ENCODE data around the gene UVRAG.
A peak's percentile ranks its signal among the peaks of the same experiment; 100 is the strongest.

Gene UVRAG

DNA sequence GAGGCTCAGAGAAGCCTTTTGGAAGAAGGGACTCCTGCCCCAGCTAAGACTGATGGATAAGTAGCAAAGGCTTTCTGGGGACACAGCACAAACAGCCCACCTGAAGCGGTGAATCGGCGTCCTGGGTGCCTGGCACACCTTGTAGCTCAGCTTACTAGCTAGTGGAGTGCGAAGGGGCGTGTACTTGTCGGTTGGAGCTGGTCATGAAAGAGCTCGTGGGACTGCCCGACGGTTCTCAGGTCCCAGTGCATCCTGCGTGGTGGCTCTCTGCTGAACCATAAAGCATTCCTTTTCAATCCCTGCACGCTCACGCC lies 690 bp upstream of the UVRAG start:
- TF ChIP-seq EP300 (IDR thresholded peaks at IDR 0.05; ENCODE audit: borderline replicate concordance), result no peak

DNA sequence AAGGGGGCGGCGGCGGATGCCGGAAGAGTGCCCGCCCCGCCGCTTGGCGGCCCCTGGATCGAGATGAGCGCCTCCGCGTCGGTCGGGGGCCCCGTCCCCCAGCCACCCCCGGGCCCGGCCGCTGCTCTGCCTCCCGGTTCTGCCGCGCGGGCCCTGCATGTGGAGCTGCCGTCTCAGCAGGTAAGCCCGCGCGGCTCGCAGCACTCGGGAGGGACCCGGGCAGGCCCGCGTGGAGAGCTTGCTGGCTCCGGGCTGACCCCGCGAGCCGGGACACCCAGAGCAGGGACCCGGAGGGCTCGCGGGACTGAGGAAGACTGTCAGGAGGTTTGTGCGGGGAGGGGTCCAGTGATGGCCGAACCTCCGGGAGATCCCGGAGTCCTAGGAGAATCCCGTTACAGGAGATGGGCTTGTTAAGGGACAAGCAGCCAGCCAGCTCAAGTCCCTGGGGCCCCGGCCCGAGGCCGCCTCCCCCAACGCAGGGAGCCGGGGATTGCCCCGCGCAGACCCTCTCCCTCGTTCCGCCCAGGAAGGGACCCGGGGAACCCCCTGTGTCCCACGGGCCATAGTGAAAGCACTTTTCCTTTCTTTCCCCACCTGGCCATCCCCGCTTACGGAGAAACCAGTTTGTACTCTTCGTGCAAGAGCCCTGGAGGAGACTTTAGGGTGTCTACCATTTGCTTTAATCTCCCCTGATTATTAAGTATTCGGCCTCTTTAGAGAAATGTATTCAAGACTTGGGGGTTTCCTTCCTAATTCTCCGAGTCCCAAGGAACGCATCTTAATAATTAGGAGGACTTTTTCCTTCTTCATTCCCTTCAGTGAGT lies 547 bp downstream of the UVRAG start:
- TF ChIP-seq FOXM1 (IDR thresholded peaks at IDR 0.05; ENCODE audit: borderline replicate concordance, low read depth) (0 out of 2 replicates have a peak, but pooled peaks have one; percentile 5), ZBTB7A (IDR thresholded peaks at IDR 0.05; ENCODE audit: low read depth) (0 out of 2 replicates have a peak, but pooled peaks have one; percentile 44), TAF1 (IDR thresholded peaks at IDR 0.05; ENCODE audit: low read depth) (no peak; the same call in 1 of the 2 replicates)

DNA sequence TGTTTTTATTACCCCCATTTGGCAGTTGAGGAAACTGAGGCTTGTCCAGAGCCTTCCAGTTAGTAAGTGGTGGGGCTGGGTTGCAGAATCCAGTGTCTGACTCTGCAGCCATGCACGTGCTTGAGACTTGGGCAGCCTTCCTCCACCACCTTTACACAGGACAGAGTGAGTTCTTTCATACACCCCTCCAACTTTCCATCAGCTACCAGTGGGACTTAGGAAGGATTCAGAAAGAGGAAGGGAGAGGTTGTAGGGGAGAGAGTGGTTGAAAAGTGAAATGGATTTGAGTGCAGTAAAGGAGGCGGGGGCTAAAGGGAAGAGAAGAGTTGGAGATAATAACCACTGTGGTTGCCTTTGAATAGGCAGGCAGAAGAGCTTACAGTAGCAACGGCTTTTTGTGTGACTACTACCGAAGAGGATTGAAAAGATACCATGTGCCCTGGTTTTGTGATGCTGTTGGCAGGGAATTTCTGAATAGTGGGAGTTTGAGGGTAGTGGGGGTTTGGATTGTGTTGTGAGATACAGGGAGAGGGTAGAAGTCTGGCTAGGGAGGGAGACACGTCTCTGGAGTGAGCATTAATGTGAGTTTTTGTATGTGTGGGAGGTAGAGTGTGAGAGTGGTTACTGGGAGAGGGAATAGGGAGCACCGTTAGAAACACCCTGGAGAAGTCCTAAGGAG lies 1.7 kb downstream of the UVRAG start:
- no peak for TF ChIP-seq RAD21 (IDR thresholded peaks at IDR 0.05; ENCODE audit: low read depth)
- no peak for TF ChIP-seq NFIC (IDR thresholded peaks at IDR 0.05)
- TF ChIP-seq, protein P1, sequence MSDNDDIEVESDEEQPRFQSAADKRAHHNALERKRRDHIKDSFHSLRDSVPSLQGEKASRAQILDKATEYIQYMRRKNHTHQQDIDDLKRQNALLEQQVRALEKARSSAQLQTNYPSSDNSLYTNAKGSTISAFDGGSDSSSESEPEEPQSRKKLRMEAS (IDR thresholded peaks at IDR 0.05), result no peak
- no peak for TF ChIP-seq CEBPB (IDR thresholded peaks at IDR 0.05)
- no peak for TF ChIP-seq TAF1 (IDR thresholded peaks at IDR 0.05; ENCODE audit: low read depth)
- TF ChIP-seq EP300 (IDR thresholded peaks at IDR 0.05; ENCODE audit: borderline replicate concordance), result no peak
- TF ChIP-seq, protein P2, sequence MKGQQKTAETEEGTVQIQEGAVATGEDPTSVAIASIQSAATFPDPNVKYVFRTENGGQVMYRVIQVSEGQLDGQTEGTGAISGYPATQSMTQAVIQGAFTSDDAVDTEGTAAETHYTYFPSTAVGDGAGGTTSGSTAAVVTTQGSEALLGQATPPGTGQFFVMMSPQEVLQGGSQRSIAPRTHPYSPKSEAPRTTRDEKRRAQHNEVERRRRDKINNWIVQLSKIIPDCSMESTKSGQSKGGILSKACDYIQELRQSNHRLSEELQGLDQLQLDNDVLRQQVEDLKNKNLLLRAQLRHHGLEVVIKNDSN (IDR thresholded peaks at IDR 0.05), result no peak
- TF ChIP-seq TCF12 (IDR thresholded peaks at IDR 0.05; ENCODE audit: low read depth), result no peak
- TF ChIP-seq EGR1 (IDR thresholded peaks at IDR 0.05), result no peak

DNA sequence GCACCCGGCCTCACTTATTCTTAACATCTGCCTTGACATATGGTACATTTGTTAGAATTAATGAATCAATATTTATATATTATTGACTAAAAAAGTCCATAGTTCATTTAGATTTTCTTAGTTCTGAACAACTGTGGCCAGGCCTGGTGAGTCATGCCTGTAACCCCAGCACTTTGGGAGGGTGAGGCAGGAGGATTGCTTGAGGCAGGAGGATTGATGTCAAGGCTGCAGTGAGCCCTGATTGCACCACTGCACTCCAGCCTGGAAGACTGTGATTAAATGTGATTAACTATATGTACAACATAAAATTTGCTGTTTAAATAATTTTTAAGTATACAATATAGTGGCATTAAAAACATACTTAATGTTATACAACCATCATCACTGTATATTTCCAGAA lies 5.6 kb downstream of the UVRAG start:
- TF ChIP-seq TEAD4 (IDR thresholded peaks at IDR 0.05) (no peak), NFIC (IDR thresholded peaks at IDR 0.05) (no peak), RAD21 (IDR thresholded peaks at IDR 0.05; ENCODE audit: low read depth) (no peak), CREB1 (IDR thresholded peaks at IDR 0.05; ENCODE audit: low read depth) (no peak), YY1 (IDR thresholded peaks at IDR 0.05; ENCODE audit: low read depth) (no peak), FOXM1 (IDR thresholded peaks at IDR 0.05; ENCODE audit: borderline replicate concordance, low read depth) (no peak), EGR1 (IDR thresholded peaks at IDR 0.05) (no peak), ZBTB7A (IDR thresholded peaks at IDR 0.05; ENCODE audit: low read depth) (no peak), TAF1 (IDR thresholded peaks at IDR 0.05; ENCODE audit: low read depth) (no peak), TCF12 (IDR thresholded peaks at IDR 0.05; ENCODE audit: low read depth) (no peak), EP300 (IDR thresholded peaks at IDR 0.05; ENCODE audit: borderline replicate concordance) (no peak), CEBPB (IDR thresholded peaks at IDR 0.05) (no peak)
- TF ChIP-seq, protein P1 (IDR thresholded peaks at IDR 0.05), result no peak
- TF ChIP-seq, protein P2 (IDR thresholded peaks at IDR 0.05), result no peak
- TF ChIP-seq, protein P3, sequence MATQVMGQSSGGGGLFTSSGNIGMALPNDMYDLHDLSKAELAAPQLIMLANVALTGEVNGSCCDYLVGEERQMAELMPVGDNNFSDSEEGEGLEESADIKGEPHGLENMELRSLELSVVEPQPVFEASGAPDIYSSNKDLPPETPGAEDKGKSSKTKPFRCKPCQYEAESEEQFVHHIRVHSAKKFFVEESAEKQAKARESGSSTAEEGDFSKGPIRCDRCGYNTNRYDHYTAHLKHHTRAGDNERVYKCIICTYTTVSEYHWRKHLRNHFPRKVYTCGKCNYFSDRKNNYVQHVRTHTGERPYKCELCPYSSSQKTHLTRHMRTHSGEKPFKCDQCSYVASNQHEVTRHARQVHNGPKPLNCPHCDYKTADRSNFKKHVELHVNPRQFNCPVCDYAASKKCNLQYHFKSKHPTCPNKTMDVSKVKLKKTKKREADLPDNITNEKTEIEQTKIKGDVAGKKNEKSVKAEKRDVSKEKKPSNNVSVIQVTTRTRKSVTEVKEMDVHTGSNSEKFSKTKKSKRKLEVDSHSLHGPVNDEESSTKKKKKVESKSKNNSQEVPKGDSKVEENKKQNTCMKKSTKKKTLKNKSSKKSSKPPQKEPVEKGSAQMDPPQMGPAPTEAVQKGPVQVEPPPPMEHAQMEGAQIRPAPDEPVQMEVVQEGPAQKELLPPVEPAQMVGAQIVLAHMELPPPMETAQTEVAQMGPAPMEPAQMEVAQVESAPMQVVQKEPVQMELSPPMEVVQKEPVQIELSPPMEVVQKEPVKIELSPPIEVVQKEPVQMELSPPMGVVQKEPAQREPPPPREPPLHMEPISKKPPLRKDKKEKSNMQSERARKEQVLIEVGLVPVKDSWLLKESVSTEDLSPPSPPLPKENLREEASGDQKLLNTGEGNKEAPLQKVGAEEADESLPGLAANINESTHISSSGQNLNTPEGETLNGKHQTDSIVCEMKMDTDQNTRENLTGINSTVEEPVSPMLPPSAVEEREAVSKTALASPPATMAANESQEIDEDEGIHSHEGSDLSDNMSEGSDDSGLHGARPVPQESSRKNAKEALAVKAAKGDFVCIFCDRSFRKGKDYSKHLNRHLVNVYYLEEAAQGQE (IDR thresholded peaks at IDR 0.05; ENCODE audit: low read depth), result no peak

DNA sequence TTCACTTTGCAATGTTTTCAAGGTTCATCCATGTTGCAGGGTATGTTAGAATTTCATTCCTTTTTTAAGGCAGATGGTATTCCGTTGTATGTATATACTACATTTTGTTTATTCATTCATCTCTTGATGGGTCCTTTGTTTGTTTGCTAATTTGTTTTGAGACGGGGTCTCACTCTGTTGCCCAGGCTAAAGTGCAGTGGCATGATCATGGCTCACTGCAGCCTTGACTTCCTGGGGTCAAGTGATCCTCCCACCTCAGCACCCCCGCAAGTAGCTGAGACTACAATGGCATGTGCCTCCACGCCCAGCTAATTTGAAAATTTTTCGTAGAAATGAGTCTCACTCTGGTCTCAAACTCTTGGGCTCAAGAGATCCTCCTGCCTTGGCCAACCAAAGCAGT lies 6.2 kb downstream of the UVRAG start:
- TF ChIP-seq TCF12 (IDR thresholded peaks at IDR 0.05; ENCODE audit: low read depth) (no peak), CREB1 (IDR thresholded peaks at IDR 0.05; ENCODE audit: low read depth) (no peak)

DNA sequence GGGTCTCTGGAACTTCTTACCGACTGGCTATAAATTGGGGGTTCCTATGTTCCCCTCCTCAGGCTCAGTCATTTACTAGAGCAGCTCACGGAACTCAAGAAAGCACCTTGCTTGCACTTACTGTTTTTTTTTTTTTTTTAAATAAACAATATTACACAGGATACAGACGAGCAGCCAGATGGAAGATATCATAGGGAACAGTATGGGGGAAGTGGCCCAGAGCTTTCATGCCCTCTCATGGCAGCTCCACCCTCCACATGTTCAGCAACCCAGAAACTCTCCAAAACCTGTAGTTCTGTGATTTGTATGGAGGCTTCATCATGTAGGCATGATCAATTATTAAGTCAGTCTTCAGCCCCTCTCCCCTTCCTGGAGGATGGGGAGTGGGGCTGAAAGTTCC lies 7.5 kb downstream of the UVRAG start:
- TF ChIP-seq, protein P3 (IDR thresholded peaks at IDR 0.05; ENCODE audit: low read depth), result no peak
- no peak for TF ChIP-seq TEAD4 (IDR thresholded peaks at IDR 0.05)

DNA sequence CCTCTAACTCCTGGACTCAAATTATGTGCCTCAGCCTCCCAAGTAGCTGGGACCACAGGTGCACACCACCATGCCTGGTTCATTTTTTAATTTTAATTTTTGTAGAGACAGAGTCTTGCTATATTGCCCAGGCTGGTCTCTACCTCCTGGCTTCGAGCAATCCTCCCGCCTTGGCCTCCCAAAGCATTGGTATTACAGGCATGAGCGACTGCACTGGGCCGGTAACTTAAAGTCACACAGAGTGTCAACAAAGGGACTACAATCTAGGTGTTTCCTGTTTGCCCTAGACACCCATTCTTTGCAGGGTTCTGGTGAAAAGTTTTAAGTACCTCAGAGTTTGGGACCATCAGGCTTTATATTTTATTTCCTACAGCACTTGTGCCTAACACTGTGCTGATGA lies 8.4 kb downstream of the UVRAG start:
- TF ChIP-seq RAD21 (IDR thresholded peaks at IDR 0.05; ENCODE audit: low read depth) (no peak), YY1 (IDR thresholded peaks at IDR 0.05; ENCODE audit: low read depth) (no peak), EP300 (IDR thresholded peaks at IDR 0.05; ENCODE audit: borderline replicate concordance) (no peak), TCF12 (IDR thresholded peaks at IDR 0.05; ENCODE audit: low read depth) (no peak)

Data from Ishikawa (cell line).